RKO (cell line): ENCODE measurements around the gene CARD11.
"Not testable (repeated sequence)": the region's sequence is repeated elsewhere in the genome, so short reads cannot be mapped to it uniquely, and the experiment has no call there.

Experiments used
- DNase-seq: peaks from one replicate; pipeline ENCODE4 v3.0.0-alpha.2; 2016; ENCODE audit warnings: low spot score

The CARD11 gene

DNA sequence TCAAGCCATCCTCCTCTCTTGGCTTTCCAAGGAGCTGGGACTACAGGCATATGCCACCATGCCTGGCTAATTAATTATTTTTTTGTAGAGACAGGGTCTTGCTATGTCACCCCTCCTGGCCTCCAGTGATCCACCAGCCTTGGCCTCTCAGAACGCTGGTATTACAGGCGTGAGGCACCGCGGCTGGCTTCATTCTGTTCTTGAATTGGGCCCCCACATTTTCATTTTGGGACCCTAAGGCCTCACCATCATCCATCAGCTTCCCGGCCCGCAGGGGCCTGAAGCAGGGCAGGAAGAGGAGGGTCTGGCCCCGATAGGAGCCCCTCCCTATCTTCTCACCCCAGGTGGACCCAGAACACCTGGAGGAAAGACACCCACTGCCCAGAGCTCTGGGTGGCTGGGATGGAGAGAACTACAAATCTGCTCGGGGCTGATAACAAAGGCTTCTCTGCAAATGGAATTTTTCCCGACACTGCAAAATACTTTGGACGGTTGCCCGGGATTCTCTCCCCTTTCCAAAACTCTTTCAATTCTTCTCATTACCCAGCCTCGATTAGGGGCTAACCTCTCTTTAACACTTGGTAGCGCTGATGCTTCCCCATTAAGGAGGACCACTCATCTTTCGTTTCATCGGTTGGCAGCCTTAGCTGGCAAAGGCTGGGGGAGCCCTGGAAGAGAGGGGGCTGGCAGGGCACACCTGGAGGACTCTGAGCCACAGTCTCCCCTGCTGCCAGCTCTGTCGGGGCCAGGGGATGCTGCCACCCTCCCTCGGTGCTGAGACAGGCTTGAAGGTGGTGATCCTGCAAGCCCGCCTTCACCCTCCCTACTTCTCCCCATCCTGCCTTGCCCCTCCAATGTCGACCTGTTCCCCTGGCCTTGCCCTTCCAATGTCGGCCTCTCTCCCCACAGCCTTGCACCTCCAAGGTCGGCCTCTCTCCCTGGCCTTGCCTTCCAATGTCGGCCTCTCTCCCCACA is 118.5 kb downstream of the CARD11 start:
- DNase-seq, result no peak

DNA sequence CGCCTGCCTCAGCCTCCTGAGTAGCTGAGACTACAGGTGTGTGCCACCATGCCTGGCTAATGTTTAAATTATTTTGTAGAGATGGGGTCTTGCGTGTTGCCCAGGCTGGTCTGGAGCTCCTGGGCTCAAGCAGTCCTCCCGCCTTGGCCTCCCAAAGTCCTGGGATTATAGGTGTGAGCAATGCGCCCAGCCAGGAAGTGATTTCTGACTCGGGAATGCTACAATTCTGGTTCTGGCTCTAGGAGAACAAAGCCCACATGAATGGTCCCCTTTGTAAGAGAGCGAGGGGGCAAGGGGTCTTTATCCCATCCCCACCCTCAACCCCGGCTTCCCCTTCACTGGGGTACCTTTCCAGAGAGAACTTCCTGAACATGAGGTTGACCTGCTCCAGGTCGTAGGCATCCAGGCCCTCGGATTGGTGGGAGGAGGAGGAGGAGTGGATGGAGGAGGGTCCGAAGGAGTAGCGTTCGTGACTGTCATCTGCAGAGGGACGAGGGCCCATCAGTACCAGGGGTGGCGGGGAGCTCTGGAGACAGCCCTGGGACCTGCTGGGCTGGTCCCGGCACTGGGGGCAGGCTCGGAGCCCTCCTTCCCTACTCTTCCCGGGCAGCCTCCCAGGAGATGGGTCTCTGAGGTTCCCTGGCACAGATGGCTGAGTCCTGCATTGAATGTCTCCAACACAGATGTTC is 119.6 kb downstream of the CARD11 start:
- DNase-seq, result no peak

DNA sequence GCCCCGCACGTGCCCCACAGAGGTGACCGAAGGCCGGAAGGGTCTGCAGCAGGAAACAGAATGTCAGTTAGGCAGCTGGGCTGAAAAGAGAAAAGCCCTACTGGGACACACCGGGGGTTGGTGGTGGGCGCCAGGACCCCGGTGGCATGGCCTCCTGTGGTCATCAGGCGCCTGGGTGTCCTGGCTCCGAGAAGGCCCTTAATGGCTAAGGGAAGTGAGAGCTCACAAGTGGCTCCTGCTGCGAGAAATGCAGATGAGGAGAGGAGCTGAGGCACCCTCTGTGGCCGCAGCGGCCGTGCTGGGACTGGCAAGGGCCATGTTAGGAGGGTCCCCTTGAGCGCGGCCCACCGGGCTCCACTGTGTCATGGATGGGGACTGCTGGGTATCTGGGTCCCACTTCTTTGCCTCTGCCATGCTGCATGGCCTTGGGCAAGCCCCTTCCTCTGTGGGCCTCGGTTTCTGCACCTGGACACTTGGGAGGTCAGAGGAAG is 120.3 kb downstream of the CARD11 start:
- DNase-seq, result no peak

DNA sequence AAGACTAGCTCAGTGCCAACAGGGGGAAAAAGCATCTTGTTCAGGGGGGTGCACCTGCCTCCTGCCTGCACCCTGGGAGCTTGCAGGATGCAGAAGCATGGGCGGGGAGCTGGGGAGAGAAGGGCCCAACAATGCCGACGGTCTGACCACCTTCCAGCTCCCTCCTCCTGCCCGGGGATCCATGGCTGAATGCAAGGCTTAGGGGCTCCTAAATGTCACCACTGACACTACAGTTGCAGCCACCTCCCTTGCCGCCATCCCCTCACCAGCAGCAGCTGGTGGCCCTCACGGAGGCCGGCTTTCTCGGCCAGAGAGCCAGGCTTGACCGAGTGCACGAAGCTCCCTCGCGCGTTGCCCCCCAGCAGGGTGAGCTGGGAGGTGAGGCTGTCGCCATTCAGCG is 120.8 kb downstream of the CARD11 start:
- DNase-seq, result no peak

DNA sequence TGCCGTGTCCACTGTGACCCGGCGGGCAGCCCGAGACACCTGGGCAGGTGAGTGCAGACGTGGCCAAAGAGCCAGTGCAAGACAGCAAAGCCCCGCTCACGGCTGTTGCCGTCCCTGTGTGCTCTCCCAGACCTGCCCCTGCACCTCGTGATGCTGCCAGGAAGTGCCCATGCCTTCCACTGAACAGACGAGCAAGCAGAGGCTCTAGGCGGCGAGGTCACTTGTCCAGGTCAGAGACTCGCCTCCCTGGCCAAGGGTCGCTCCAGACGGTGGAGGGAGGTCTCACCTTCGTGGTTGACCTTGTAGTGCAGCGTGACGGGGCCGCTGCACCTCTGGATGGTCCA is 121.3 kb downstream of the CARD11 start:
- DNase-seq, result no peak

DNA sequence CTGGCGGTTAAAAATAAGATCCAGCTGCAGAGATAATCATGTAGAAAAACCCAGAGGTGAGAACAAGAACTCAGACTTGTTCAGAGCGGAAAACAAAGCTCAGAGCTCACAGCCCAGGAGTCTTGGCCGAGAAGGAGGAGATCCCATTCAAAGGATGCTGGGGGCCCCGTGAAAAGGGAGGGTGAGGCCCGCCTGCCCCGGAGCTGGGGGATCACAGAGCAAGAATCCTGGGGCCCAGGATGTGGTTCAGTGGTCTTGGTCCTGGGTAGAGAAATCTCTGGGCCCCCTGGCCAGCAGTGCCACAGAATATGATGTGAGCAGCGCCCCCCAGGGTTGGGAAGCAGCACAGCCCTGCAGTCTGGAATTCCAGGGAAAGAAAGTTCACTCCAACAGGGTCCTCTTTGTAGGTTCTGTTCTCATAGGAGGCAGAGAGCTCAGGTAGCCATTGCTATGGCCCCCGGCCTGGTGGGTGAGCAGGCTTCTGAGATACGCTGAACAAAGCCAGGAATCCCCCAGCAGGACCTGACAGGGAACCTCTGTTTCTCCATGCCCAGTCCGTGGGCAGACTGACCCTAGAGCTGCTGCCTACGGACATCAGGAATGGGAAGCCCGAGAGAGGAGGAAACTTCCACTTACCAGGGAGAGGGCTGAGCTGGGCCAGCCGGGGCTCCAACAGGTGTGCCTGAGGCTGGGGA is 121.9 kb downstream of the CARD11 start:
- no peak for DNase-seq

DNA sequence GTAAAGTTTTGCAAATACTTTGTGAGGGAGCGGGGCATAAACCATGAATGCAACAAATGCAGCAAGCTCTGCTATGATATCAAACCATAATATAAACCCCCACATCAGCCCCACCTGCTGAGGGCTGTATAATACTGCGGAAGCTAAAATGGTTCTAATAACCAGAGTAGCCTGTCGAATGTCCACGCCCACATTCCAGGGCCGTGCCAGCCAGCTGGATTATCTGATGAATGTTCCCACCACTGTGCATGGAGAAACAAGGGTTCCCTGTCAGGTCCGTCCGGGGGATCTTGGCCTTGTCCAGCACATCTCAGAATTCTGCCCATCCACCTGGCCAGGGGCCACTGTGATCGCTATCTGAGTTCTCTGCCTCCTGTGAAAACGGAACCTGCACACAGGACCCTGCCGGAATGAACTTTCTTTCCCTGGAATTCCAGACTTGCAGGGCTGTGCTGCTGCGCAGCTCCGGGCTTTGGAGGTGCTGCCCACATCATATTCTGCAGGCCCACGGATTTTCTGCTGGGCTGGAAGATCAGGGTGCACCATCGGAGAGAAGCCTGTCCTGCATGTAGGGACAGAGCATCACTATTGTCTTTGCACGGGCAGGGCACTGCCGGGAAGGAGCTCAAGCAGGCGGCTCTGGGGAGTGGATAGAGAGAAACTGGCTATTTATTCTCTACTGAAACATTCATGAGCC is 122.6 kb downstream of the CARD11 start:
- DNase-seq, result no peak

DNA sequence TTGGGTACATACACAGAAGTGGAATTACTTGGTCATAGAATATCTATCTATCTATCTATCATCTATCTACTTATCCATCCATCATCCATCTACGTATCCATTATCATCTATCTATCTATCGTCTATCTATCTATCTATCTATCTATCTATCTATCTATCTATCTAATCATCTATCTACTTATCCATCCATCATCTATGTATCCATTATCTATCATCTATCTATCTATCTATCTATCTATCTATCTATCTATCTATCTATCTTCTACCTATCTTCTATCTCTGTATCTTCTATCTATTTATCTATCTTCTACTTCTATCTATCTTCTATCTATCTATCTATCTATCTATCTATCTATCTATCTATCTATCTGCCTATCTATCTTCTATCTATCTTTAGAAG is 123.2 kb downstream of the CARD11 start:
- DNase-seq, result not testable (repeated sequence)

DNA sequence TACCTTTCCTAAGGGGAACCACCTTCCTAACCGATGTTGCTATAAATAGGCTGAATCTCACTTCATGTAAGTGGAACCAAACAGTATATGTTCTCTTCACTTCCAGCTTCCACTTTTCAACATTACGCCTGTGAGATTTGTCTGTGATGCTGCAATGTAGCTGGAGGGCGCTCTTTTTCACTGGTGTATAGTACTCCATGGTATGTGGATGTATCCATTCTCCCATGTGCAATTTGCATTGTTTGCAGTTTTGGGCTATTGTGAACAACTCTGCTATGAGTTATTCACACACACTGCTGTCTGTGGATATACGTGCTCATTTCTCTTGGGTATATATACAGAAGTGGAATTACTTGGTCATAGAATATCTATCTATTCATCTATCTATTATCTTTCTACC is 123.6 kb downstream of the CARD11 start:
- no peak for DNase-seq

DNA sequence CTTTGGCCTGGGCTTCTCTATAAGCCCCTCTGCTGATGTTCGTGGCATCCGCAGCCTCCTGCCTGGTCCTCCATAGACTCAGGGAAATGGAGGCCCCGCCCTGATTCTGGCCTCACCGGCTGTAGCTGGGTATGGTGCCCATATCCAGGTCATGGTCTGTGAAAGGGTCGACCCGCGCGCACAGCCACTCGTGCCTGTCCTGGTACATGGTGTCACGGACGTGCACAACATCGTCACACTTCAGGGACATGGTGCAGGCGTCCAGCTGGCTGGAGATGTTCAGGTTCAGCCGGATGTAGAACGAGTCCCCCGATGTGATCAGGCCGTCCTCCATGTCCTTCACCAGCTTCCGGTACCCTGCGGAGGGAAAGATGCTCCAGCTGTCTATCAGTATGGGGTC is 124.4 kb downstream of the CARD11 start:
- DNase-seq, result no peak

DNA sequence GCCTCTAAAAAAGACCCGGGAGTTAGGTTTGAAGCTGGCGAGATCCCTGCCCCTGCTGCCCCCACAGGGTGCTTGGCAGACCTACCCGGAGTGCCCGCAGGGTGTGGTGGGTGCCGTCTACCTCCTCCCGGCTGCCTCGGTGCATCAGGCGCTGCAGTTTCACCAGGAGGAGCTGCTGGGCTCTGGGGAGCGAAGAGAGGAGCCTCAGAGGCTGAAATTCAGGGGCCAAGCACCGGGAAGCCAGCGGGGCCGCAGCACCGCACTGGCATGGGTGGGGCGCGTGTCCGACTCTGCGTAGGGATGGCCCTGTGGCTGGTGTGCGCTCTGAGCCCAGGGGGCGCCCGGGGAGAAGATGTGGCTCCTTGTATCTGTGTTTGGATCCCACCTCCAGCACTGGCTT is 125.3 kb downstream of the CARD11 start:
- no peak for DNase-seq

DNA sequence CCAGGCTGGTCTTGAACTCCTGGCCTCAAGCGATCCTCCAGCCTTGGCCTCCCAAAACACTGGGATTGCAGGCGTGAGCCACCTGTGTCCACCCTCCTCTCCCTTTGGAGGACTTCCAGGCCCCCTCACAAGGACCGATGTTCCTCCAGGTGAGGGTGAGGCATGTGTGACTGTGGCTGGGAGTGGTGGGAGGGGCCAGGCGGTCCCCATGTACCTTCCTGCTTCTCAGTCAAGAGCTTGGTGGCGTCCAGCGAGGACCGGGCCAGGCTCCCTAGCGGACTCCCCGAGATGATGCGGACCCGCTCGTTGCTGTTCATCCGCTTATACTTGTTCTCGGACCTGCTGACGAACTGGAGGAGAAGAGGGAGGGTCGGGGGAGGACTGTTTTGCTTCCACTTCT is 128.6 kb downstream of the CARD11 start:
- no peak for DNase-seq

DNA sequence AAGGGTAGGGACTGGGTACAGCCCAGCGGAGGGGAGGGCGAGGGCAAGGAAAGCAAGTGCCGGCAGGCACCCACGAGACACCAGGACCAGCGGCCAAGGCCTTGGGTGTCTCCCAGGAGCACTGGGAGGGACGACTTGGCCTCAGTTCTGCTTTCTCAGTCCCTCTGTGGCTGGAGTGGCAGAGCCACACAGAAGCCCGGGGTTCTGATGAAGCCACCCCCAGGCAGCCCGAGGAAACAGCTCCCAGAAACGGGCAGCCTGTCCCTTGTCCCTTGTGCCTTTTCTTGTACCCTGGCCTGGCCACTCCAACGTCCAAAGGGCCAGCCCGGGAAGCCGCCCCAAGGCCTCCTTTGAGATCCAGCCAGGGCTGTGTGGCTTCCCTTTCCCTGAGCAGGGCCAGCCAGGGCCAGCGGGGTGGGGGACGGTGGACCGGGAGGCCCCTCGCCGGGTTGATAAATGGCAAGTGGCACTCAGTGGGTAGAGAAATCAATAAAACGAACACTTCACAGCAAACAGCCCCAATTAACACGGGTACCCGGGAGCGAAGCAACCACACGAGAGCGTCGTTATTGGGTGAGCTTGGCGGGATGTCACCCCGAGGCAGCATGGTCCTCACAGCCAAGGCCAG is 129.8 kb downstream of the CARD11 start:
- no peak for DNase-seq

DNA sequence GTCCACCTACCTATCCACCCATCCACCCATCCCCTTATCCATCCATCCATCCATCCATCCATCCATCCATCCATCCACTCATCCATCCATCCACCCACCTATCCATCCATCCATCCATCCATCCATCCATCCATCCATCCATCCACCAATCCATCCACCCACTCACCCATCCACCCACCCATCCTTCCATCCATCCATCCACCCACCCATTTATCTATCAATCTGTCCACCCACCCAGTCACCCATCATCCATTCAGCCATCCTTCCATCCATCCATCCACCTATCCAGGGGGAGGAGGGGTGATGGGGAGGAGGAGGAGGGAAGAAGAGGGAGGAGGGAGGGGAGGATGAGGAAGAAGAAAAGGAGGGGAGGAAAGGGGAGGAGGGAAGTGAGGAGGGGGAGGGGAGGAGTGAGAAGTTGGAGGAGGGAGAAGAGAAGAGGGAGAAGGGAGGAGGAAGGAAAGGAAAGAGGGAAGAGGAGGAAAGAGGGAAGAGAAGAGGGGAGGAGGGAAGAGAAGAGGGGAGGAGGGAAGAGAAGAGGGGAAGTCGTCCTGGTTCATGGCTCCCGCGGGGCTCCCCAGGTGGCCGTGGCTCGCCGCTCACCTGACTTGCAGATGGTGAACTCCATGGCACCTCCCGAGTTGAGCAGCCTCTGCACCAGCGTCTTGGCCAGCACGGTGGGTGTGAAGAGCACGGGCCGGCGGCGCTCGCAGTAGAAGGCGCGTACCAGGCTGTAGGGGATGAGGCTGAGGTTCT is 130.8 kb downstream of the CARD11 start:
- DNase-seq, result no peak

DNA sequence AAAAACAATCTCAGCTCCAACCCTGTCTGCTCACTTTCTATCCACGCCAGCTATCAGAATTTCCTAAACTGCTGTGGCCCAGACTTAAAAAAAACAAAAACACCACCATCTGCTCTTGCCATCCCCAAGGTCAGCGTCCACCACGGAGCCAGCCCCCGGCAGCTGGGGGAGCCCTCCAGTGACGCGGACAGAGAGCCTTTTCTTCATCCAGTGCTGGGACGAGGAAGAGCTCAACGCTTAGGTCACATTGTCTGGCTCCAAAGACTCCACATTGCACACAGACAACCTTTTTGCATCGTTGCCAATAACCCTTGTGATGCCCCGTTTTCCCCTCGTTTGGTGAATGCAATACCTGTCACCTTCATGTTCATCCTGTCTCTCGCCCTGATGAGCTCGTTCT is 132.2 kb downstream of the CARD11 start:
- no peak for DNase-seq

DNA sequence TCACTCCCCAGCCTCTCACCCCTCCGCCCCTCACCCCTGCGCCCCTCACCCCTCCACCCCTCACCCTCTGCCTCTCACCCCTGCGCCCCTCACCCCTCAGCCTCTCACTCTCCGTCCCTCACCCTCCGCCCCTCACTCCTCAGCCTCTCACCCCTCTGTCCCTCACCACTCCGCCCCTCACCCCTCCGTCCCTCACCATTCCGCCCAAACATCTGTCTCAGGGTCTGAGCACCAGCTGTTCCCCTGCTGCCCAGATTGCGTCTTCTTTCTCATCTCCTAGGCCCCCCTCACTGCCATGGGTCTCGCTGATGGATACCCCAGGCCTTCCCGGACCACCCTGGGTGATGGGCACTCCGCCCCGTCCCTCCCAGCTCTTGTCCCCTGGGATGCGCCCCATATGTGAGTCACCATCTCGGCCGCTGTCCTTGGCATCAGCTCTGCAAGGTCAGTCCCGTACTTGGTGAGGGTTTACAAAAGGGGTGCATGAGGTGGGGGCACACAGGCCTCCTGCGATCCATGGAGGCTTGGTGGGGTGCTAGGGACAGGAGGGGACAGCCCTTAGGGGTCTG is 134.1 kb downstream of the CARD11 start:
- DNase-seq, result no peak

DNA sequence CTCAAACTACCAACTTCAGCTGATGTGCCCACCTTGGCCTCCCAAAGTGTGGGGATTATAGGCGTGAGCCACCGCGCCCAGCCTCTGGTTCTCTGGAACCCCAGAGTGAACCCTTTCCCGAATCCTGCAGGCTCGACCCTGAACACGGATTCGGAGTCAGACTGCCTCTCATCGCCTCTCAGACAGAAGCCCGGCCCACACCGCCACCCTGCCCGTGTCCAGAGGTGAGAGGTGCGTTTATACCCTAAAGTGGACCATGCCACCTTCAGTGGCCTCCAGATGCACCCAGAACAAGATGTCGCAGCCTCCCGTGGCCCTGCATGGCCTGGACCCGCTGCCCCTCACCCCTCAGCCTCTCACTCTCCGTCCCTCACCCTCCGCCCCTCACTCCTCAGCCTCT is 134.6 kb downstream of the CARD11 start:
- no peak for DNase-seq

DNA sequence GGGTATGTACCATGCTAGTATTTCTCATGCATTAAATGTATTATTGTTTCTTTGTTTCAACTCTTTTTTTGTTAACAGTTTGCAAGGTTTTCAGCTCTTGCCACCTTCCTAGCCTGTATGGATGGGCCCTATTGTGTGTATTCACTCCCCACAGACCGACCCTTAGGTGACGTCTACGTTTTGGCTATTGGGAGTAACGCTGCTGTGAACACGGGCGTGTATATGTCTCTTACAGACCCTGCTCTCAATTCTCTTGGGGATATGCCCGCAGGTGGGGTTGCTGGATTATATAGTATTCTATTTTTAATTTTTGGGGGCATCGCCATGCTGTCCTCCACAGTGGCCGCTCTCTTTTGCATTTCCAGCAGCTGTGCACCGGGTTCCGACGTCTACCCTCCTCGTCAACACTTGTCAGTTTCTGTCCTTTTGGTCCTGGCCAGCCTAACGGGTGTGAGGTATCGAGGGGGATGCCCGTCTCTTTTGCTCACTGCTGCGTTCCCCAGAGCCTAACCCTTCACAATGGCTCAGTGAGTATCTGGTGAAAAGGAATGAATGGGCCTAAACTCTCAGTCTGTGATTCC is 135.5 kb downstream of the CARD11 start:
- DNase-seq, result no peak

DNA sequence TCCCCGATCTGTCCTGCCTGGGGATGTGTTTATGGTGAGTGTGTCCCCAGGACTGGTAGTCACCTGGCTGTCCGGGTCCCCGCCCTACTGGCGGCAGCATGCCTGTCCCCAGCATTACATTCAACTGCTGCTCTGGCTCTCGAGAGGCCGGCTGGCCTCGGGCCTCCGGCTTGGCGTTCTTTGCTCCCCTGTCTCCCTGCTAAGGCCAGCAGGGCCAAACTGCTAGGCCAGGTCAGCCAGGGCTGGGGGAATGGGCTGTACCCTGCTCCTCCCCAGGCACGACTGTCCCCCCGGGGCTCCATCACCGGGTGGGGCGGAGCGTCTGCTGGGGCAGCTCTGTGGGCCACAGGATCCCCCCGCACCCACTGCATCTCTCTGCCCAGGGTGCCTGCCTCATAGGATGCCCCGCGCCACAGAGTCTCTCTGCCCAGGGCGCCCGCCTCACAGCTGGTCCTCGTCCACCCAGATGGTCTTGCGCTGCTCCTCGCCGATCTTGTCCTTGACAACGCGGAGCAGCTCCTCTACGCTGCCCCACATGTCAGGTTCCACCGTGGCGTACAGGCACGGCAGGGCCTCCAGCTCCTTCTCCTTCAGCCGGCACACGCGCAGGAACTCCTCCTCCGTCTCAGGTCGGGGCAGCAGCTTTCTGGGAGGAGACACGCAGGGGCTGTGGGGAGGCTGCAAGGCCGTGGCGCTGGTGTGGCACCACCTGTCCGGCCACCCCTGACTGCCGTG is 137.3 kb downstream of the CARD11 start:
- DNase-seq, result no peak
